ENCODE results near the gene PRLR.
"Not testable (repeated sequence)": the region's sequence is repeated elsewhere in the genome, so short reads cannot be mapped to it uniquely, and the experiment has no call there.

The PRLR gene

GRCh38 chr5:35127006-35127405, 103.3 kb downstream of the PRLR start:
- no peak for DNase-seq (ENCODE audit: low read depth)

- no peak for DNase-seq (ENCODE audit: low read depth)
Measured at GRCh38 chr5:35125746-35126145, 104.5 kb downstream of the PRLR start.

- no peak for DNase-seq (ENCODE audit: low read depth)
Measured at GRCh38 chr5:35124932-35125331, 105.4 kb downstream of the PRLR start.

GRCh38 chr5:35122819-35123218, 107.5 kb downstream of the PRLR start:
- no peak for DNase-seq (ENCODE audit: low read depth)

- DNase-seq (ENCODE audit: low read depth): no peak
Measured at GRCh38 chr5:35120715-35121114, 109.6 kb downstream of the PRLR start.

GRCh38 chr5:35117967-35118366, 112.3 kb downstream of the PRLR start:
- peak; percentile 33 for DNase-seq (ENCODE audit: low read depth)

GRCh38 chr5:35115920-35116319, 114.4 kb downstream of the PRLR start:
- no peak for DNase-seq (ENCODE audit: low read depth)

GRCh38 chr5:35114698-35115097, 115.6 kb downstream of the PRLR start:
- DNase-seq (ENCODE audit: low read depth): no peak

- no peak for DNase-seq (ENCODE audit: low read depth)
Measured at GRCh38 chr5:35112300-35112699, 118.0 kb downstream of the PRLR start.

GRCh38 chr5:35104550-35104949, 125.7 kb downstream of the PRLR start:
- not testable (repeated sequence) for DNase-seq (ENCODE audit: low read depth)

- no peak for DNase-seq (ENCODE audit: low read depth)
Measured at GRCh38 chr5:35103637-35104299, 126.5 kb downstream of the PRLR start.

GRCh38 chr5:35101720-35102119, 128.6 kb downstream of the PRLR start:
- not testable (repeated sequence) for DNase-seq (ENCODE audit: low read depth)

- no peak for DNase-seq (ENCODE audit: low read depth)
Measured at GRCh38 chr5:35101016-35101415, 129.3 kb downstream of the PRLR start.

GRCh38 chr5:35098214-35098613, 132.1 kb downstream of the PRLR start:
- DNase-seq (ENCODE audit: low read depth): no peak

- DNase-seq (ENCODE audit: low read depth): no peak
Measured at GRCh38 chr5:35096932-35097331, 133.4 kb downstream of the PRLR start.

- DNase-seq (ENCODE audit: low read depth): no peak
Measured at GRCh38 chr5:35096216-35096615, 134.1 kb downstream of the PRLR start.

GRCh38 chr5:35095366-35095765, 134.9 kb downstream of the PRLR start:
- DNase-seq (ENCODE audit: low read depth): no peak

GRCh38 chr5:35094948-35095347, 135.3 kb downstream of the PRLR start:
- no peak for DNase-seq (ENCODE audit: low read depth)

GRCh38 chr5:35092703-35093102, 137.6 kb downstream of the PRLR start:
- no peak for DNase-seq (ENCODE audit: low read depth)

GRCh38 chr5:35091704-35092103, 138.6 kb downstream of the PRLR start:
- DNase-seq (ENCODE audit: low read depth): no peak

- peak; percentile 67 for DNase-seq (ENCODE audit: low read depth)
Measured at GRCh38 chr5:35089334-35090314, 140.7 kb downstream of the PRLR start.

- peak; percentile 15 for DNase-seq (ENCODE audit: low read depth)
Measured at GRCh38 chr5:35087991-35088390, 142.3 kb downstream of the PRLR start.

- no peak for DNase-seq (ENCODE audit: low read depth)
Measured at GRCh38 chr5:35083150-35083549, 147.1 kb downstream of the PRLR start.
